Glutamatergic neuron (in vitro differentiated cells): Measurements from ENCODE around the gene ANTXR1. TPM values are rescaled to one million over a fixed set of nuclear protein-coding genes. Genes with fewer than 3 reads are reported as not detected.

Source experiments
- DNase-seq: peaks from one replicate; pipeline ENCODE4 v3.0.0; 2022
- H3K27ac Mint-ChIP-seq: one replicate; pipeline ENCODE4 v1.8.0; 2020; ENCODE audit warnings: mild to moderate bottlenecking, mixed read lengths, inconsistent platforms; ENCODE audit not compliant: unreplicated experiment
- H3K27me3 Mint-ChIP-seq: one replicate; pipeline ENCODE4 v1.8.0; 2020; ENCODE audit warnings: mild to moderate bottlenecking, moderate library complexity, mixed read lengths, inconsistent platforms; ENCODE audit not compliant: unreplicated experiment
- H3K36me3 Mint-ChIP-seq: one replicate; pipeline ENCODE4 v1.8.0; 2020; ENCODE audit warnings: mild to moderate bottlenecking, mixed read lengths, inconsistent platforms; ENCODE audit not compliant: unreplicated experiment
- H3K4me1 Mint-ChIP-seq: one replicate; pipeline ENCODE4 v1.8.0; 2020; ENCODE audit warnings: mild to moderate bottlenecking, low read depth, mixed read lengths, inconsistent platforms; ENCODE audit not compliant: unreplicated experiment
- H3K4me3 Mint-ChIP-seq: one replicate; pipeline ENCODE4 v1.8.0; 2020; ENCODE audit warnings: mild to moderate bottlenecking, mixed read lengths, inconsistent platforms; ENCODE audit not compliant: unreplicated experiment
- H3K9me3 Mint-ChIP-seq: one replicate; pipeline ENCODE4 v1.8.0; 2020; ENCODE audit warnings: mild to moderate bottlenecking, moderate library complexity, mixed read lengths, inconsistent platforms; ENCODE audit not compliant: unreplicated experiment
- long read RNA-seq: library from polyadenylated mRNA; unstranded; transcript quantifications from one replicate; pipeline ENCODE4 v2.0.0, GENCODE V29; 2020; ENCODE audit not compliant: unreplicated experiment
- total RNA-seq: library from RNA; stranded (reverse); fragmentation: NEBNext Ultra II Directional; extraction: Animal tissue kit (Norgen Biotek cat#: 25700); gene quantifications from one replicate; pipeline ENCODE4 v1.2.1, GENCODE V29; 2021; ENCODE audit not compliant: unreplicated experiment
- TF ChIP-seq, protein P1 (sequence below): fragments of 200-600 bp; sonication (generic); IDR thresholded peaks from one replicate; pipeline ENCODE4 v1.5.0; 2021; ENCODE audit not compliant: partially characterized antibody, unreplicated experiment

ANTXR1 gene
- total RNA-seq = 26.7 TPM
- long read RNA-seq, partial matches to known transcripts = 1 of 7 reads
- long read RNA-seq, other reads (novel, unspliced or antisense) = 6 of 7 reads

GRCh38 chr2:69013142-69013839 is at the start of gene ANTXR1:
Gene ANTXR1 (plus strand): TSS chr2:69013179. CDS start chr2:69013500, 321 bp downstream.
- Mint-ChIP-seq H3K4me3 (peak within 1 kb of the TSS; percentile 87), H3K27ac (peak within 1 kb of the TSS; percentile 91), H3K4me1 (peaks cover 7% of the 10 kb centered on the region), H3K9me3 (peaks cover 11% of the 10 kb centered on the region), H3K27me3 (peaks cover 2% of the 10 kb centered on the region), H3K36me3 (no peaks in the 10 kb centered on the region)
- DNase-seq = peak; percentile 71
- TF ChIP-seq, protein P1, sequence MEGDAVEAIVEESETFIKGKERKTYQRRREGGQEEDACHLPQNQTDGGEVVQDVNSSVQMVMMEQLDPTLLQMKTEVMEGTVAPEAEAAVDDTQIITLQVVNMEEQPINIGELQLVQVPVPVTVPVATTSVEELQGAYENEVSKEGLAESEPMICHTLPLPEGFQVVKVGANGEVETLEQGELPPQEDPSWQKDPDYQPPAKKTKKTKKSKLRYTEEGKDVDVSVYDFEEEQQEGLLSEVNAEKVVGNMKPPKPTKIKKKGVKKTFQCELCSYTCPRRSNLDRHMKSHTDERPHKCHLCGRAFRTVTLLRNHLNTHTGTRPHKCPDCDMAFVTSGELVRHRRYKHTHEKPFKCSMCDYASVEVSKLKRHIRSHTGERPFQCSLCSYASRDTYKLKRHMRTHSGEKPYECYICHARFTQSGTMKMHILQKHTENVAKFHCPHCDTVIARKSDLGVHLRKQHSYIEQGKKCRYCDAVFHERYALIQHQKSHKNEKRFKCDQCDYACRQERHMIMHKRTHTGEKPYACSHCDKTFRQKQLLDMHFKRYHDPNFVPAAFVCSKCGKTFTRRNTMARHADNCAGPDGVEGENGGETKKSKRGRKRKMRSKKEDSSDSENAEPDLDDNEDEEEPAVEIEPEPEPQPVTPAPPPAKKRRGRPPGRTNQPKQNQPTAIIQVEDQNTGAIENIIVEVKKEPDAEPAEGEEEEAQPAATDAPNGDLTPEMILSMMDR = peak; percentile 54

GRCh38 chr2:68964282-68964681 is 48.7 kb upstream of the ANTXR1 start:
- Mint-ChIP-seq H3K9me3 (no peaks in the 10 kb centered on the region), H3K4me3 (no peak overlapping the region), H3K36me3 (no peaks in the 10 kb centered on the region)

GRCh38 chr2:68968221-68968620 is 44.8 kb upstream of the ANTXR1 start:
- Mint-ChIP-seq H3K4me1 (peaks cover 9% of the 10 kb centered on the region), H3K9me3 (no peaks in the 10 kb centered on the region), H3K36me3 (no peaks in the 10 kb centered on the region), H3K4me3 (no peak overlapping the region), H3K27ac (no peak overlapping the region), H3K27me3 (no peaks in the 10 kb centered on the region)
- DNase-seq = no peak
- TF ChIP-seq, protein P1 = no peak

More at GRCh38 chr2:68964282-68964681, 48.7 kb upstream of the ANTXR1 start:
- DNase-seq = no peak
- Mint-ChIP-seq H3K27ac (no peak overlapping the region), H3K27me3 (no peaks in the 10 kb centered on the region), H3K4me1 (peaks cover 9% of the 10 kb centered on the region)
- TF ChIP-seq, protein P1 = no peak

GRCh38 chr2:68969736-68970490 is 43.1 kb upstream of the ANTXR1 start:
- Mint-ChIP-seq H3K4me1 (peaks cover 9% of the 10 kb centered on the region), H3K36me3 (no peaks in the 10 kb centered on the region), H3K27me3 (no peaks in the 10 kb centered on the region), H3K9me3 (no peaks in the 10 kb centered on the region), H3K27ac (no peak overlapping the region), H3K4me3 (no peak overlapping the region)
- TF ChIP-seq, protein P1 = no peak
- no peak for DNase-seq
